ENCODE measurements around the gene SLC25A19. TPM values are rescaled to one million over a fixed set of nuclear protein-coding genes. Genes with fewer than 3 reads are reported as not detected.

Gene SLC25A19
- total and polyA plus RNA-seq, 10 of the 15 experiments (the other 5 are each of a cell fraction or from before 2014, with no cell fraction given), result 32.9 to 91.6 (median 53.7) TPM

- TF ChIP-seq SMC3 (IDR thresholded peaks at IDR 0.05; ENCODE audit: borderline replicate concordance, low read length), result no peak
- no peak for TF ChIP-seq FOXM1 (IDR thresholded peaks at IDR 0.05; ENCODE audit: low read depth, low read length)
- no peak for TF ChIP-seq SMAD1 (IDR thresholded peaks at IDR 0.05; ENCODE audit: low read depth, partially characterized antibody)
- TF ChIP-seq SIN3A (IDR thresholded peaks at IDR 0.05; ENCODE audit: low read depth, low read length), result no peak
- TF ChIP-seq POLR2A (IDR thresholded peaks at IDR 0.05; ENCODE audit: low read depth, low read length), result peak; percentile 52
- no peak for TF ChIP-seq HDGF (IDR thresholded peaks at IDR 0.05)
- TF ChIP-seq GATAD2B (conservative IDR thresholded peaks at IDR 0.05; ENCODE audit: low read depth), result no peak
- TF ChIP-seq RELA (IDR thresholded peaks at IDR 0.05; ENCODE audit: borderline replicate concordance, partially characterized antibody), result no peak
- no peak for TF ChIP-seq BHLHE40 (IDR thresholded peaks at IDR 0.05; ENCODE audit: borderline replicate concordance in 1 of 2, low read depth in 2 of 2, low read length in 1 of 2)
- TF ChIP-seq ZNF384 (IDR thresholded peaks at IDR 0.05; ENCODE audit: borderline replicate concordance, low read depth, low read length), result no peak
- no peak for TF ChIP-seq SMARCA5 (IDR thresholded peaks at IDR 0.05)
- TF ChIP-seq NRF1 (conservative IDR thresholded peaks at IDR 0.05; ENCODE audit: low read depth, low read length), result no peak
- peak; percentile 45; the same call in 1 of the 2 replicates for TF ChIP-seq CBFB (IDR thresholded peaks at IDR 0.05; ENCODE audit: low read depth)
- TF ChIP-seq ZBTB40 (IDR thresholded peaks at IDR 0.05; ENCODE audit: borderline replicate concordance), result no peak
- TF ChIP-seq POLR2AphosphoS2 (IDR thresholded peaks at IDR 0.05; ENCODE audit: low read depth, low read length), result no peak
- no peak for TF ChIP-seq NFYA (IDR thresholded peaks at IDR 0.05; ENCODE audit: borderline replicate concordance, low read depth, low read length)
- TF ChIP-seq ZNF207 (IDR thresholded peaks at IDR 0.05; ENCODE audit: borderline replicate concordance), result no peak
- no peak for TF ChIP-seq IRF5 (IDR thresholded peaks at IDR 0.05; ENCODE audit: borderline replicate concordance)
- no peak for TF ChIP-seq WRNIP1 (IDR thresholded peaks at IDR 0.05; ENCODE audit: borderline replicate concordance, low read depth, low read length)
- TF ChIP-seq NR2C2 (IDR thresholded peaks at IDR 0.05; ENCODE audit: borderline replicate concordance, control insufficient read depth, insufficient read length, low read depth), result no peak
- TF ChIP-seq ZZZ3 (IDR thresholded peaks at IDR 0.05; ENCODE audit: control insufficient read depth, insufficient read length, low read depth), result no peak
- TF ChIP-seq JUNB (IDR thresholded peaks at IDR 0.05), result peak; percentile 93
- TF ChIP-seq ZSCAN29 (IDR thresholded peaks at IDR 0.05), result no peak
- peak; percentile 72 to 78 for TF ChIP-seq IKZF2 (IDR thresholded peaks at IDR 0.05)
- no peak for TF ChIP-seq RFX5 (IDR thresholded peaks at IDR 0.05; ENCODE audit: low read depth, low read length)
- TF ChIP-seq RCOR1 (conservative IDR thresholded peaks at IDR 0.05; ENCODE audit: low read depth, low read length), result no peak
- no peak for TF ChIP-seq TCF3 (IDR thresholded peaks at IDR 0.05; ENCODE audit: borderline replicate concordance, insufficient read depth, low read depth, low read length)
- TF ChIP-seq GABPA (IDR thresholded peaks at IDR 0.05; ENCODE audit: low read depth), result no peak
- TF ChIP-seq RUNX3 (IDR thresholded peaks at IDR 0.05; ENCODE audit: low read length), result peak; percentile 93
These were observed 26.5 kb upstream of the SLC25A19 start (continued) for GRCh38 chr17:75315541-75316243.

Measured in GM12878 (cell line).